Measurements from ENCODE around the gene DNAJC11.

DNA sequence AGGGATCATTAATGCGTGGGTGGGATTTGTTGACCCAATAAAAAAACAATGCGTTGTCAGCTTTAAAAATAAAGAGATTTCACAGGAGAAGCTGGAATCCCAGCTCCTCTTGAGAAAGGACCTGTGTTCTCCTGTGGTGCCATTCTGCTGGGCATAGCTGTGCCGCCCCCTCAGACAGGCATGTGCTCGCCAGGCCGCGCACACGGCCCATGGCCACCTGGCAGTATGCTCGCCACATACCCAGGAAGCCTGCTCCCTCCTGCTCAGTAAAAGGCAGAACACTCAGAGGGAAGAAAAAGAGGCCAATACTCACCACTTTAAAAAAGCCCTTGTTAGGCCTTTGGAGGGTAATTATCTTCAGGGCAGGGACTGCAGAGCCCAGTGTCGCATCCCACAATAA is 63.8 kb downstream of the DNAJC11 start:
- TF ChIP-seq, protein P1, sequence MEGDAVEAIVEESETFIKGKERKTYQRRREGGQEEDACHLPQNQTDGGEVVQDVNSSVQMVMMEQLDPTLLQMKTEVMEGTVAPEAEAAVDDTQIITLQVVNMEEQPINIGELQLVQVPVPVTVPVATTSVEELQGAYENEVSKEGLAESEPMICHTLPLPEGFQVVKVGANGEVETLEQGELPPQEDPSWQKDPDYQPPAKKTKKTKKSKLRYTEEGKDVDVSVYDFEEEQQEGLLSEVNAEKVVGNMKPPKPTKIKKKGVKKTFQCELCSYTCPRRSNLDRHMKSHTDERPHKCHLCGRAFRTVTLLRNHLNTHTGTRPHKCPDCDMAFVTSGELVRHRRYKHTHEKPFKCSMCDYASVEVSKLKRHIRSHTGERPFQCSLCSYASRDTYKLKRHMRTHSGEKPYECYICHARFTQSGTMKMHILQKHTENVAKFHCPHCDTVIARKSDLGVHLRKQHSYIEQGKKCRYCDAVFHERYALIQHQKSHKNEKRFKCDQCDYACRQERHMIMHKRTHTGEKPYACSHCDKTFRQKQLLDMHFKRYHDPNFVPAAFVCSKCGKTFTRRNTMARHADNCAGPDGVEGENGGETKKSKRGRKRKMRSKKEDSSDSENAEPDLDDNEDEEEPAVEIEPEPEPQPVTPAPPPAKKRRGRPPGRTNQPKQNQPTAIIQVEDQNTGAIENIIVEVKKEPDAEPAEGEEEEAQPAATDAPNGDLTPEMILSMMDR (IDR thresholded peaks at IDR 0.05; ENCODE audit: borderline replicate concordance, extremely low read depth, low read length, poor library complexity, severe bottlenecking) = no peak
- no peak for TF ChIP-seq EZH2 (IDR thresholded peaks at IDR 0.05; ENCODE audit: borderline replicate concordance, low read depth, low read length, severe bottlenecking)
